ENCODE measurements around the gene RASL10B. TPM values are rescaled to one million over a fixed set of nuclear protein-coding genes. Genes with fewer than 3 reads are reported as not detected.

Gene RASL10B
- total and polyA plus RNA-seq, 2 experiments from 2014 or later = 0.11 to 0.54 TPM

DNA sequence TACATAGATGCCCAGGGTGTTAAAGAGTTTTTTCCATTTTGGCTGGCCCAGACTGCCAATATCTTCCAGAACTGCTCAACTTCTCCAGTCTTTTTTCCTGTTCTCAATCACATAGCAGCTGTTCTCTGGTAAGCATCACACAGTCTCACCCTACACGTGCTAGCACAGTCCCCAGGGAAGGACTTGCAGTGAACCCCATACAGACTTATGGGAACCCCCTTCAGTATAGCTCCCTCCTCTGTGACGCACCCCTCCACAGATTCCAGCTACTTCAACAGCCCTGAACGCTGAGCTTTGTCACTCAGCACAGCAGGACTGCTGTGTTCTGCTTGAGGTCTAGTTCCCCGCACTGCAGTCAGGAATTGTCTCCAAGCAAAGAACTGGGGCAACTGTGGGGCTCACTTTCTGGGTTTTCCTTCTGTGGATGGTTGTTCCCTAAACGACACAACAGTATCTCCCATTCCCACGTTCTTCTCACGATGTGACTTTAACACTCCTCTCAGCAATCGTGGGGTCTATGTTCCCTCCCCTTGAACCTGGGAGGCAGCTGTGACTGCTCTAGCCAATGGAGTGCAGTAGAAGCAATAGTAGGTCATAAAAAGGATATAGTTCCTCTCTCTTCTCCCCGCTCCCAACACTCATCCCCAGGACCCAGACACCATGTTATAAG is 60.4 kb downstream of the RASL10B start:
- 36 to 42% methylated on average over 9 of the region's 9 CpGs for WGBS, 2 experiments (ENCODE audit: low coverage in 1 of 2, low lambda C conversion rate in 2 of 2, missing lambda C conversion rate in 2 of 2)
- peaks cover 25% of the 10 kb centered on the region for H3F3A ChIP-seq (ENCODE audit: insufficient read depth)
- H3K4me3 ChIP-seq = no peak overlapping the region
- no peaks in the 10 kb centered on the region for H3K79me2 ChIP-seq (ENCODE audit: insufficient read depth)
- no peaks in the 10 kb centered on the region for H4K20me1 ChIP-seq (ENCODE audit: insufficient read depth)
- DNase-seq = no peak
- H3K4me2 ChIP-seq (ENCODE audit: unreplicated experiment) = no peak overlapping the region
- H3K27ac ChIP-seq = no peak overlapping the region
- H3K36me3 ChIP-seq (ENCODE audit: low read depth) = no peaks in the 10 kb centered on the region
- no peaks in the 10 kb centered on the region for H3K9me3 ChIP-seq (ENCODE audit: low read depth)
- peaks cover 27% of the 10 kb centered on the region for H3K4me1 ChIP-seq (ENCODE audit: insufficient read depth)
- in situ Hi-C loops (cut with MboI) = no loop called here
- H3K9me2 ChIP-seq (ENCODE audit: insufficient read depth) = no peaks in the 10 kb centered on the region
- H3K27me3 ChIP-seq (replicated peaks; ENCODE audit: insufficient read depth) = peaks cover 38% of the 10 kb centered on the region
- H2AFZ ChIP-seq = no peak overlapping the region
- no peak overlapping the region for H3K9ac ChIP-seq
- no peak for TF ChIP-seq EZH2 (IDR thresholded peaks at IDR 0.05; ENCODE audit: insufficient read depth, poor library complexity, severe bottlenecking)
- TF ChIP-seq EZH2phosphoT487 (IDR thresholded peaks at IDR 0.05; ENCODE audit: insufficient read depth, low read depth) = no peak

Other genes with a start within 250 kb of the RASL10B start
- 0.11 TPM in 1 of 2 replicates, not detected in the other for gene SLFN12L, start 194.0 kb upstream of the RASL10B start, total RNA-seq (2014; rRNA removed; shearing (Covaris generic))
- gene SLFN12L, start 194.0 kb upstream of the RASL10B start, polyA plus RNA-seq (2016; fragmentation: Nextera tagmentation; extraction: Ambion mirVana) = not detected in 2 replicates
- gene SLFN14, start 170.8 kb upstream of the RASL10B start, total RNA-seq (2014; rRNA removed; shearing (Covaris generic)) = not detected in 2 replicates
- not detected in 2 replicates for gene SLFN14, start 170.8 kb upstream of the RASL10B start, polyA plus RNA-seq (2016; fragmentation: Nextera tagmentation; extraction: Ambion mirVana)
- gene PEX12, start 153.1 kb upstream of the RASL10B start, total RNA-seq (2014; rRNA removed; shearing (Covaris generic)) = 7.9 and 10.1 TPM in 2 replicates
- gene PEX12, start 153.1 kb upstream of the RASL10B start, polyA plus RNA-seq (2016; fragmentation: Nextera tagmentation; extraction: Ambion mirVana) = 6.3 and 6.7 TPM in 2 replicates
- gene AP2B1, start 144.3 kb upstream of the RASL10B start, total RNA-seq (2014; rRNA removed; shearing (Covaris generic)) = 67.3 and 72.4 TPM in 2 replicates
- 85.9 and 92.6 TPM in 2 replicates for gene AP2B1, start 144.3 kb upstream of the RASL10B start, polyA plus RNA-seq (2016; fragmentation: Nextera tagmentation; extraction: Ambion mirVana)
- gene GAS2L2, start 21.6 kb downstream of the RASL10B start, total RNA-seq (2014; rRNA removed; shearing (Covaris generic)) = not detected in 2 replicates
- 0.06 TPM in 1 of 2 replicates, not detected in the other for gene GAS2L2, start 21.6 kb downstream of the RASL10B start, polyA plus RNA-seq (2016; fragmentation: Nextera tagmentation; extraction: Ambion mirVana)
- gene C17orf50, start 29.2 kb downstream of the RASL10B start, total RNA-seq (2014; rRNA removed; shearing (Covaris generic)) = not detected in 2 replicates
- not detected in 2 replicates for gene C17orf50, start 29.2 kb downstream of the RASL10B start, polyA plus RNA-seq (2016; fragmentation: Nextera tagmentation; extraction: Ambion mirVana)
- not detected in 2 replicates for gene MMP28, start 64.0 kb downstream of the RASL10B start, total RNA-seq (2014; rRNA removed; shearing (Covaris generic))
- 0.25 TPM in 1 of 2 replicates, not detected in the other for gene MMP28, start 64.0 kb downstream of the RASL10B start, polyA plus RNA-seq (2016; fragmentation: Nextera tagmentation; extraction: Ambion mirVana)
- gene TAF15, start 77.8 kb downstream of the RASL10B start, total RNA-seq (2014; rRNA removed; shearing (Covaris generic)) = 27.5 and 39.3 TPM in 2 replicates
- gene TAF15, start 77.8 kb downstream of the RASL10B start, polyA plus RNA-seq (2016; fragmentation: Nextera tagmentation; extraction: Ambion mirVana) = 7.0 and 9.2 TPM in 2 replicates
- not detected in 2 replicates for gene HEATR9, start 137.3 kb downstream of the RASL10B start, total RNA-seq (2014; rRNA removed; shearing (Covaris generic))
- gene HEATR9, start 137.3 kb downstream of the RASL10B start, polyA plus RNA-seq (2016; fragmentation: Nextera tagmentation; extraction: Ambion mirVana) = not detected in 2 replicates
- not detected in 2 replicates for gene CCL5, start 148.7 kb downstream of the RASL10B start, total RNA-seq (2014; rRNA removed; shearing (Covaris generic))
- not detected in 2 replicates for gene CCL5, start 148.7 kb downstream of the RASL10B start, polyA plus RNA-seq (2016; fragmentation: Nextera tagmentation; extraction: Ambion mirVana)
- not detected in 2 replicates for gene RDM1, start 199.1 kb downstream of the RASL10B start, total RNA-seq (2014; rRNA removed; shearing (Covaris generic))
- gene RDM1, start 199.1 kb downstream of the RASL10B start, polyA plus RNA-seq (2016; fragmentation: Nextera tagmentation; extraction: Ambion mirVana) = not detected in 2 replicates
- not detected in 2 replicates for gene LYZL6, start 212.1 kb downstream of the RASL10B start, total RNA-seq (2014; rRNA removed; shearing (Covaris generic))
- gene LYZL6, start 212.1 kb downstream of the RASL10B start, polyA plus RNA-seq (2016; fragmentation: Nextera tagmentation; extraction: Ambion mirVana) = not detected in 2 replicates
- gene CCL16, start 249.9 kb downstream of the RASL10B start, total RNA-seq (2014; rRNA removed; shearing (Covaris generic)) = not detected in 2 replicates
- not detected in 2 replicates for gene CCL16, start 249.9 kb downstream of the RASL10B start, polyA plus RNA-seq (2016; fragmentation: Nextera tagmentation; extraction: Ambion mirVana)